Gastroesophageal sphincter (tissue), 4 donors: ENCODE measurements around the gene DYRK3. TPM values are rescaled to one million over a fixed set of nuclear protein-coding genes. Genes with fewer than 3 reads are reported as not detected.
"Not testable (repeated sequence)": the region's sequence is repeated elsewhere in the genome, so short reads cannot be mapped to it uniquely, and the experiment has no call there.

Experiments
- ATAC-seq: fragments of 150-250 bp; one replicate; pipeline ENCODE4 v1.9.1; 2016; ENCODE audit warnings: mild to moderate bottlenecking, moderate library complexity
- H3K27ac ChIP-seq, 4 donors: fragments of 200-600 bp; sonication (generic) in 3 of 4; 1 replicate in 3 of 4; 2 replicates in 1 of 4; pipeline ENCODE4 v1.5.1; 2016 to 2019
- H3K27me3 ChIP-seq: fragments of 200-600 bp; sonication (generic); one replicate; pipeline ENCODE4 v1.5.1; 2019
- H3K36me3 ChIP-seq, 2 donors: fragments of 200-600 bp; sonication (generic); one replicate each; pipeline ENCODE4 v1.5.1; 2019; ENCODE audit warnings: control low read depth in 1 of 2
- H3K4me1 ChIP-seq, 3 donors: fragments of 200-600 bp; sonication (generic); 1 replicate in 2 of 3; 2 replicates in 1 of 3; pipeline ENCODE4 v1.5.1; 2016 to 2019; ENCODE audit warnings: control low read depth in 2 of 3
- H3K4me3 ChIP-seq, 2 donors: fragments of 200-600 bp; sonication (generic); one replicate each; pipeline ENCODE4 v1.5.1; 2019; ENCODE audit warnings: mild to moderate bottlenecking in 1 of 2, moderate library complexity in 1 of 2
- H3K9me3 ChIP-seq, 3 donors: fragments of 200-600 bp; sonication (generic); one replicate each; pipeline ENCODE4 v1.5.1; 2017 to 2019; ENCODE audit warnings: control low read depth in 2 of 3
- CTCF ChIP-seq, 4 experiments: fragments of 200-600 bp in 2 of 4; fragments of 450-650 bp in 2 of 4; sonication (generic) in 1 of 4; IDR thresholded peaks; one replicate each; pipeline ENCODE4 v1.5.1; 2017 to 2019; ENCODE audit warnings: antibody characterized with exemption in 4 of 4, mild to moderate bottlenecking in 2 of 4, moderate library complexity in 2 of 4
- EP300 ChIP-seq: sonication (generic); formaldehyde crosslinking; IDR thresholded peaks from one replicate; pipeline ENCODE4 v1.6.1; 2017; ENCODE audit warnings: antibody characterized with exemption, mild to moderate bottlenecking
- POLR2A ChIP-seq, 2 donors: fragments of 450-650 bp; IDR thresholded peaks; one replicate each; pipeline ENCODE4 v1.6.1; 2017; ENCODE audit warnings: antibody characterized with exemption in 2 of 2, mild to moderate bottlenecking in 2 of 2, moderate library complexity in 1 of 2
- POLR2AphosphoS5 ChIP-seq: sonication (generic); formaldehyde crosslinking; IDR thresholded peaks from one replicate; pipeline ENCODE4 v1.6.1; 2017; ENCODE audit warnings: antibody characterized with exemption
- WGBS, 2 donors: methylation state at CpG; one replicate each; pipeline ENCODE4 v1.1.5; 2018; ENCODE audit warnings: low coverage in 1 of 2; 5-methylcytosine and 5-hydroxymethylcytosine counted together
- total RNA-seq, 4 donors: library from RNA; depleted of rRNA; stranded (reverse); fragments of >200 nt; gene quantifications; one replicate each; pipeline ENCODE4 v1.1.0, GENCODE V29; 2016

DYRK3 gene
- total RNA-seq, 4 donors from 2014 or later, result 5.0 to 14.9 (median 8.4) TPM

GRCh38 chr1:206608108-206608698 lies 27.1 kb upstream of the DYRK3 start:
- peaks cover 3 to 24% (median 7%) of the 10 kb centered on the region in 3 donors for H3K4me1 ChIP-seq
- H3K36me3 ChIP-seq, result peaks cover 7 to 78% of the 10 kb centered on the region in 2 donors
- no peak for ATAC-seq
- TF ChIP-seq CTCF (IDR thresholded peaks at IDR 0.05) (peak; percentile 20 to 62 (median 45)), EP300 (no peak), POLR2AphosphoS5 (no peak), POLR2A (IDR thresholded peaks at IDR 0.05) (no peak)
- no peak overlapping the region for H3K4me3 ChIP-seq
- H3K27ac ChIP-seq, result no peak overlapping the region
- WGBS, 2 donors, result 66 to 76% methylated on average over 5 to 7 of the region's 7 CpGs
- H3K27me3 ChIP-seq, result no peaks in the 10 kb centered on the region
- no peaks in the 10 kb centered on the region for H3K9me3 ChIP-seq

- 49 to 56% methylated on average over 3 to 4 of the region's 4 CpGs for WGBS, 2 donors
- no peak overlapping the region for H3K27ac ChIP-seq
- TF ChIP-seq POLR2A (IDR thresholded peaks at IDR 0.05), result no peak
- no peak for TF ChIP-seq EP300
- no peak for TF ChIP-seq POLR2AphosphoS5
- TF ChIP-seq CTCF (IDR thresholded peaks at IDR 0.05), result no peak
- peaks cover 3 to 24% (median 7%) of the 10 kb centered on the region in 3 donors for H3K4me1 ChIP-seq
- ATAC-seq, result no peak
- peaks cover 7 to 66% of the 10 kb centered on the region in 2 donors for H3K36me3 ChIP-seq
- no peaks in the 10 kb centered on the region for H3K9me3 ChIP-seq
- no peaks in the 10 kb centered on the region for H3K27me3 ChIP-seq
- H3K4me3 ChIP-seq, result no peak overlapping the region
These were observed 25.9 kb upstream of the DYRK3 start for GRCh38 chr1:206609229-206609991.

GRCh38 chr1:206612129-206612876 lies 23.0 kb upstream of the DYRK3 start, which contains the start of gene EIF2D:
Gene EIF2D (minus strand): TSS chr1:206612465. CDS start chr1:206612342, 123 bp downstream.
- peaks cover 3 to 24% (median 7%) of the 10 kb centered on the region in 3 donors for H3K4me1 ChIP-seq
- WGBS, 2 donors, result 0% methylated on average over 9 to 11 of the region's 48 CpGs
- peaks cover 0 to 37% of the 10 kb centered on the region in 2 donors for H3K36me3 ChIP-seq
- H3K4me3 ChIP-seq, result peak within 1 kb of the TSS; percentile 77 to 79
- peak; percentile 100 for ATAC-seq
- TF ChIP-seq CTCF (IDR thresholded peaks at IDR 0.05) (peak; percentile 98 to 99 (median 98)), POLR2AphosphoS5 (peak; percentile 75), EP300 (no peak), POLR2A (IDR thresholded peaks at IDR 0.05) (peak; percentile 57 to 60)
- no peaks in the 10 kb centered on the region for H3K27me3 ChIP-seq
- no peaks in the 10 kb centered on the region for H3K9me3 ChIP-seq
- H3K27ac ChIP-seq, result peak within 1 kb of the TSS; percentile 54 to 88 (median 85)

- not testable (repeated sequence) for H3K27ac ChIP-seq, H3K4me1 ChIP-seq, H3K27me3 ChIP-seq, H3K36me3 ChIP-seq, H3K9me3 ChIP-seq, H3K4me3 ChIP-seq, ATAC-seq
- WGBS, 2 donors, result 94 to 100% methylated on average over 2 of the region's 2 CpGs
These were observed 8.9 kb upstream of the DYRK3 start for GRCh38 chr1:206626396-206626795.

- Histone ChIP-seq H3K4me3 (no peak overlapping the region), H3K4me1 (peaks cover 0 to 13% (median 4%) of the 10 kb centered on the region in 3 donors), H3K9me3 (no peaks in the 10 kb centered on the region), H3K36me3 (no peaks in the 10 kb centered on the region), H3K27me3 (no peaks in the 10 kb centered on the region), H3K27ac (no peak overlapping the region)
- no CpG with 5 or more reads among the region's 1 CpG for WGBS, 2 donors
- ATAC-seq, result no peak
- no peak for TF ChIP-seq EP300
- TF ChIP-seq POLR2A (IDR thresholded peaks at IDR 0.05), result no peak
- TF ChIP-seq CTCF (IDR thresholded peaks at IDR 0.05), result no peak
- no peak for TF ChIP-seq POLR2AphosphoS5
These were observed 6.4 kb upstream of the DYRK3 start for GRCh38 chr1:206628916-206629315.
